HCT116 (cell line): ENCODE measurements around the gene GPR31. TPM values are rescaled to one million over a fixed set of nuclear protein-coding genes. Genes with fewer than 3 reads are reported as not detected.

Experiments used
- ATAC-seq: fragments of 200-7000 bp; cut with Tn5 transposase; 2 replicates; pipeline ENCODE4 v1.9.1; 2020; ENCODE audit warnings: mild to moderate bottlenecking, moderate library complexity
- BruUV-seq: library from RNA; stranded (reverse); fragments of 400-500 nt; replicated peaks from 2 replicates; lab custom pipeline; 2021; lab: Mats Ljungman, UMichigan
- CTCF ChIA-PET: fragments of 300-600 bp; sonication (Branson Sonifier 250); formaldehyde crosslinking; loops from one replicate; lab custom pipeline; 2021; ENCODE audit warnings: antibody characterized with exemption; lab: Charles Lee
- POLR2A ChIA-PET: fragments of 300-600, 350-600 bp; sonication (Branson Sonifier 250); formaldehyde crosslinking; loops from one replicate; lab custom pipeline; 2021; ENCODE audit warnings: antibody characterized with exemption; lab: Charles Lee
- RAD21 ChIA-PET, 2 experiments: fragments of 300-600 bp; sonication (Branson Sonifier 250); formaldehyde crosslinking; loops; one replicate each; lab custom pipeline; 2023; ENCODE audit warnings: low total read pairs in 2 of 2; ENCODE audit not compliant: uncharacterized antibody in 2 of 2, unreplicated experiment in 2 of 2, low non-redundant PET in 1 of 2; lab: Charles Lee
- DNase-seq: peaks from one replicate; pipeline ENCODE4 v3.0.0-alpha.2; 2010; ENCODE audit warnings: low read depth, low spot score
- H2AFZ ChIP-seq: fragments of 200-600 bp; shearing (Covaris generic), sonication (generic); 2 replicates; pipeline ENCODE4 v1.6.1; 2017; ENCODE audit warnings: low read depth, mixed run types, mixed read lengths, antibody characterized with exemption, low read length; ENCODE audit not compliant: poor library complexity, severe bottlenecking
- H3K27ac ChIP-seq: 2 replicates; pipeline ENCODE4 v1.5.1; 2012; ENCODE audit warnings: low read depth, low read length
- H3K27me3 ChIP-seq: fragments of 200-600 bp; sonication (generic); 2 replicates; pipeline ENCODE4 v1.6.1; 2016; ENCODE audit warnings: mixed run types, low read length, mixed read lengths; ENCODE audit not compliant: insufficient read depth
- H3K36me3 ChIP-seq, 2 experiments: fragments of 200-500 bp in 1 of 2; fragments of 200-600 bp in 1 of 2; sonication (Bioruptor generic) in 1 of 2; sonication (generic) in 1 of 2; 2 replicates each; pipeline versions ENCODE4 v1.5.1 to v1.6.1; 2014 to 2016; ENCODE audit warnings: low read length in 2 of 2, inconsistent platforms in 1 of 2, mixed read lengths in 1 of 2, mixed run types in 1 of 2; ENCODE audit not compliant: insufficient read depth in 2 of 2, control insufficient read depth in 1 of 2
- H3K4me1 ChIP-seq, 2 experiments: fragments of 200-600 bp in 1 of 2; sonication (generic) in 1 of 2; 2 replicates each; pipeline versions ENCODE4 v1.5.1 to v1.6.1; 2012 to 2017; ENCODE audit warnings: low read length in 2 of 2, inconsistent platforms in 1 of 2, mild to moderate bottlenecking in 1 of 2, mixed read lengths in 1 of 2, mixed run types in 1 of 2, moderate library complexity in 1 of 2; ENCODE audit not compliant: insufficient read depth in 2 of 2, control insufficient read depth in 1 of 2
- H3K4me2 ChIP-seq: fragments of 200-600 bp; sonication (generic); 2 replicates; pipeline ENCODE4 v1.6.1; 2017; ENCODE audit warnings: mixed run types, low read length, mixed read lengths
- H3K4me3 ChIP-seq, 2 experiments: fragments of 200-600 bp in 1 of 2; sonication (generic) in 1 of 2; replicated peaks in 1 of 2; 2 replicates each; pipeline ENCODE4 v1.5.1; 2011 to 2016; ENCODE audit warnings: low read length in 2 of 2, control low read depth in 1 of 2, low read depth in 1 of 2, mild to moderate bottlenecking in 1 of 2, mixed read lengths in 1 of 2, mixed run types in 1 of 2
- H3K79me2 ChIP-seq: fragments of 200-600 bp; sonication (generic); 2 replicates; pipeline ENCODE4 v1.6.1; 2017; ENCODE audit warnings: mild to moderate bottlenecking, mixed run types, low read length, moderate library complexity, mixed read lengths; ENCODE audit not compliant: insufficient read depth
- H3K9ac ChIP-seq: fragments of 200-600 bp; sonication (generic); 2 replicates; pipeline ENCODE4 v1.6.1; 2016; ENCODE audit warnings: low read length, mixed read lengths
- H3K9me2 ChIP-seq: fragments of 200-600 bp; sonication (generic), shearing (Covaris generic); 2 replicates; pipeline ENCODE4 v1.6.1; 2017; ENCODE audit warnings: mixed run types, mild to moderate bottlenecking, moderate library complexity; ENCODE audit not compliant: insufficient read depth
- H3K9me3 ChIP-seq, 2 experiments: fragments of 200-500 bp in 1 of 2; fragments of 200-600 bp in 1 of 2; sonication (Bioruptor generic) in 1 of 2; sonication (generic) in 1 of 2; 2 replicates each; pipeline ENCODE4 v1.6.1; 2014 to 2017; ENCODE audit warnings: low read length in 2 of 2, mixed read lengths in 2 of 2, inconsistent platforms in 1 of 2, low read depth in 1 of 2, mild to moderate bottlenecking in 1 of 2, mixed run types in 1 of 2, moderate library complexity in 1 of 2; ENCODE audit not compliant: control insufficient read depth in 1 of 2, insufficient read depth in 1 of 2
- H4K20me1 ChIP-seq: fragments of 200-600 bp; sonication (generic), shearing (Covaris generic); 2 replicates; pipeline ENCODE4 v1.6.1; 2017; ENCODE audit warnings: mixed run types, mild to moderate bottlenecking, moderate library complexity; ENCODE audit not compliant: insufficient read depth
- CTCF ChIP-seq, 3 experiments: fragments of 200-600 bp in 1 of 3; sonication (generic) in 1 of 3; IDR thresholded peaks in 2 of 3; conservative IDR thresholded peaks in 1 of 3; 2 replicates each; pipeline ENCODE4 v1.5.1; 2012 to 2017; ENCODE audit warnings: low read depth in 2 of 3, low read length in 2 of 3, antibody characterized with exemption in 1 of 3, borderline replicate concordance in 1 of 3, control low read depth in 1 of 3, mild to moderate bottlenecking in 1 of 3, mixed read lengths in 1 of 3, mixed run types in 1 of 3, moderate library complexity in 1 of 3; ENCODE audit not compliant: insufficient read depth in 1 of 3
- EZH2 ChIP-seq: fragments of 200-600 bp; sonication (generic); IDR thresholded peaks from 2 replicates; pipeline ENCODE4 v1.6.1; 2017; ENCODE audit warnings: antibody characterized with exemption, mixed run types
- FOSL1 ChIP-seq: IDR thresholded peaks from 2 replicates; pipeline ENCODE4 v1.6.1; 2012; ENCODE audit warnings: low read depth
- JUND ChIP-seq: IDR thresholded peaks from 2 replicates; pipeline ENCODE4 v1.6.1; 2012
- MAX ChIP-seq: IDR thresholded peaks from 2 replicates; pipeline ENCODE4 v1.6.1; 2012
- POLR2A ChIP-seq: IDR thresholded peaks from 2 replicates; pipeline ENCODE4 v1.7.0; 2011; ENCODE audit warnings: borderline replicate concordance; ENCODE audit not compliant: insufficient read depth, insufficient read length; ENCODE audit errors: extremely low read depth
- RAD21 ChIP-seq: IDR thresholded peaks from 2 replicates; pipeline ENCODE4 v1.6.1; 2012; ENCODE audit warnings: low read depth, mild to moderate bottlenecking
- SP1 ChIP-seq: IDR thresholded peaks from 2 replicates; pipeline ENCODE4 v1.6.1; 2012; ENCODE audit warnings: low read depth
- SRF ChIP-seq: IDR thresholded peaks from 2 replicates; pipeline ENCODE4 v1.6.1; 2012; ENCODE audit warnings: low read depth
- ZBTB33 ChIP-seq: IDR thresholded peaks from 2 replicates; pipeline ENCODE4 v1.6.1; 2011; ENCODE audit warnings: mild to moderate bottlenecking, low read length, moderate library complexity; ENCODE audit not compliant: insufficient replicate concordance; ENCODE audit errors: extremely low read depth
- ZFX ChIP-seq: fragments of 450-650 bp; IDR thresholded peaks from 2 replicates; pipeline ENCODE4 v1.6.1; 2017
- intact Hi-C: fragments of 100-400 bp; cut with micrococcal nuclease; formaldehyde crosslinking; loops from 2 replicates; pipeline ENCODE4 v1.10.0; 2022
- total RNA-seq: library from RNA; stranded (reverse); gene quantifications from one replicate; pipeline ENCODE4 v1.2.1, GENCODE V29; 2021; ENCODE audit not compliant: unreplicated experiment

The GPR31 gene
- total RNA-seq, 1 experiment from 2014 or later = not detected

- TF ChIP-seq CTCF (IDR thresholded peaks at IDR 0.05 in 2 of 3, conservative IDR thresholded peaks at IDR 0.05 in 1 of 3; ENCODE audit: borderline replicate concordance in 1 of 3, insufficient read depth in 1 of 3, low read depth in 2 of 3, low read length in 2 of 3) (no peak), FOSL1 (no peak), SP1 (no peak), JUND (no peak), ZFX (no peak), RAD21 (no peak), EZH2 (no peak)
These were observed 12.3 kb downstream of the GPR31 start (continued) for GRCh38 chr6:167145461-167145860.

GRCh38 chr6:167143041-167143440, 14.7 kb downstream of the GPR31 start:
- no peaks in the 10 kb centered on the region for H4K20me1 ChIP-seq
- no peaks in the 10 kb centered on the region for H3K9me3 ChIP-seq
- H3K27ac ChIP-seq = no peak overlapping the region
- no peak overlapping the region for H3K4me2 ChIP-seq
- ChIA-PET POLR2A (no interaction called here), RAD21 (interaction anchor here in 1 of 2 experiments (2.0 kb wide), 1 partner anchor 368 kb away, joined by 11 read pairs; no protein-coding TSS in a partner anchor), CTCF (interaction anchor here (1.4 kb wide), 1 partner anchor 368 kb away, joined by 7 read pairs; no protein-coding TSS in a partner anchor)
- ATAC-seq (no peak), DNase-seq (no peak)
- no peak overlapping the region for H2AFZ ChIP-seq
- H3K4me3 ChIP-seq = no peak overlapping the region
- no peak overlapping the region for H3K9ac ChIP-seq
- no peaks in the 10 kb centered on the region for H3K9me2 ChIP-seq
- no peaks in the 10 kb centered on the region for H3K4me1 ChIP-seq
- H3K27me3 ChIP-seq = 0 out of 2 replicates have a peak, but pooled peaks cover 5% of the 10 kb centered on the region
- H3K79me2 ChIP-seq = no peaks in the 10 kb centered on the region
- H3K36me3 ChIP-seq = no peaks in the 10 kb centered on the region
- no TSS peak for BruUV-seq
- TF ChIP-seq ZBTB33 (no peak), JUND (no peak), MAX (no peak), RAD21 (no peak), SRF (no peak), POLR2A (no peak)
- intact Hi-C loops = no loop called here
